ENCODE measurements around the gene CST11.

Gene CST11

DNA sequence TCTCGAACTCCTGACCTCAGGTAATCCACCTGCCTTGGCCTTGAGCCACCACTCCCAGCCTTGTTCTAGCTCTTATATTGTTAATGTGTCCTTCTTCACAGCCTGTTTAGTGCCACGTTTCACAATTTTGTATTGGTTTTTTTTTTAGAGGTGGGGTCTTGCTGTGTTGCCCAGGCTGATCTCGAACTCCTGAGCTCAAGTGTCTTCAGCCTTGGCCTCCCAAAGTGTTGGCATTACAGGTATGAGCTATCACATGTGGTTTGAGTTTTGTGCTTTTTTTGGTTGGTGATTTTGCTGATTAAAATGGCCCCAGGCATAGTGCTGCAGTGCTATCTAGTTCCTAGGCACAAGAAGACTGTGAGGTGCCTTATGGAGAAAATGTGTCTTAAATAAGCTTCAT is 19.0 kb downstream of the CST11 start:
- no peak for TF ChIP-seq RAD21 (IDR thresholded peaks at IDR 0.05; ENCODE audit: low read depth)
- no peak for TF ChIP-seq CREB1 (IDR thresholded peaks at IDR 0.05; ENCODE audit: low read depth)
- no peak for TF ChIP-seq TEAD4 (IDR thresholded peaks at IDR 0.05)
- no peak for TF ChIP-seq REST (IDR thresholded peaks at IDR 0.05; ENCODE audit: low read depth)
- no peak for TF ChIP-seq NFIC (IDR thresholded peaks at IDR 0.05)
- TF ChIP-seq CEBPB (IDR thresholded peaks at IDR 0.05), result no peak
- TF ChIP-seq, protein P1, sequence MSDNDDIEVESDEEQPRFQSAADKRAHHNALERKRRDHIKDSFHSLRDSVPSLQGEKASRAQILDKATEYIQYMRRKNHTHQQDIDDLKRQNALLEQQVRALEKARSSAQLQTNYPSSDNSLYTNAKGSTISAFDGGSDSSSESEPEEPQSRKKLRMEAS (IDR thresholded peaks at IDR 0.05), result no peak
- no peak for TF ChIP-seq FOXM1 (IDR thresholded peaks at IDR 0.05; ENCODE audit: borderline replicate concordance, low read depth)
- TF ChIP-seq YY1 (IDR thresholded peaks at IDR 0.05; ENCODE audit: low read depth), result no peak
- TF ChIP-seq ZBTB7A (IDR thresholded peaks at IDR 0.05; ENCODE audit: low read depth), result no peak

DNA sequence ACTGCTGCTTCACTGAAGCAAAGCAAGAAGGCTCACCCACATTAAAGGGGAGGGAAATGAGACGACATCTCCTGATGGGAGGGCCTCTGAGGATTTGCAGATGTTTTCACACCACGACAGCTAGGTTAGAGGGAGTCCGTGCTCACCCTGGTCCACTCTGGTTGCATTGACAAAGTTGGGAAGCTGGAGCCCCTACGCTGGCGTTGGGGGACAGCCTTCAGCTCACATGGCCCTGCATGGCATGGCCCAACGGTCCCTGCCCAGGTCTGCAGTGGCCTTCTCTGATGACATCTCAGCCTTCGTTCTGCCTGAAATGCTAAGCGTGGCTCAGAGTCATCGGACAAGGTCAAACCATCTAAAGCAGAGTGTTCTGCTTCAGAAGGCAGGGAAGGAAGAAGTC is 27.5 kb downstream of the CST11 start:
- TF ChIP-seq ZBTB7A (IDR thresholded peaks at IDR 0.05; ENCODE audit: low read depth), result no peak
- no peak for TF ChIP-seq NFIC (IDR thresholded peaks at IDR 0.05)
- TF ChIP-seq, protein P1 (IDR thresholded peaks at IDR 0.05), result no peak
- TF ChIP-seq TEAD4 (IDR thresholded peaks at IDR 0.05), result no peak
- no peak for TF ChIP-seq CREB1 (IDR thresholded peaks at IDR 0.05; ENCODE audit: low read depth)
- no peak for TF ChIP-seq RAD21 (IDR thresholded peaks at IDR 0.05; ENCODE audit: low read depth)
- no peak for TF ChIP-seq EP300 (IDR thresholded peaks at IDR 0.05; ENCODE audit: borderline replicate concordance)
- no peak for TF ChIP-seq CEBPB (IDR thresholded peaks at IDR 0.05)
- no peak for TF ChIP-seq YY1 (IDR thresholded peaks at IDR 0.05; ENCODE audit: low read depth)
- no peak for TF ChIP-seq TAF1 (IDR thresholded peaks at IDR 0.05; ENCODE audit: low read depth)
- no peak for TF ChIP-seq FOXM1 (IDR thresholded peaks at IDR 0.05; ENCODE audit: borderline replicate concordance, low read depth)
- TF ChIP-seq TCF12 (IDR thresholded peaks at IDR 0.05; ENCODE audit: low read depth), result no peak
- no peak for TF ChIP-seq REST (IDR thresholded peaks at IDR 0.05; ENCODE audit: low read depth)
- TF ChIP-seq EGR1 (IDR thresholded peaks at IDR 0.05), result no peak
- no peak for TF ChIP-seq USF1 (IDR thresholded peaks at IDR 0.05)

- TF ChIP-seq TEAD4 (IDR thresholded peaks at IDR 0.05) (no peak), FOXM1 (IDR thresholded peaks at IDR 0.05; ENCODE audit: borderline replicate concordance, low read depth) (no peak), TCF12 (IDR thresholded peaks at IDR 0.05; ENCODE audit: low read depth) (no peak), REST (IDR thresholded peaks at IDR 0.05; ENCODE audit: low read depth) (no peak), ZBTB7A (IDR thresholded peaks at IDR 0.05; ENCODE audit: low read depth) (peak; percentile 96), TAF1 (IDR thresholded peaks at IDR 0.05; ENCODE audit: low read depth) (peak; percentile 76), RAD21 (IDR thresholded peaks at IDR 0.05; ENCODE audit: low read depth) (no peak), YY1 (IDR thresholded peaks at IDR 0.05; ENCODE audit: low read depth) (peak; percentile 92), EGR1 (IDR thresholded peaks at IDR 0.05) (no peak), CEBPB (IDR thresholded peaks at IDR 0.05) (no peak)
- TF ChIP-seq, protein P1 (IDR thresholded peaks at IDR 0.05), result 0 out of 2 replicates have a peak, but pooled peaks have one; percentile 8
These were observed 31.4 kb downstream of the CST11 start, which contains the start of gene NAPB for GRCh38 chr20:23420943-23421931. NAPB (minus strand) TSS chr20:23421488; CDS start chr20:23421402, 86 bp downstream.
